Measurements from ENCODE around the gene DND1.
A peak's percentile ranks its signal among the peaks of the same experiment; 100 is the strongest.
"Not testable (repeated sequence)": the region's sequence is repeated elsewhere in the genome, so short reads cannot be mapped to it uniquely, and the experiment has no call there.

The DND1 gene

DNA sequence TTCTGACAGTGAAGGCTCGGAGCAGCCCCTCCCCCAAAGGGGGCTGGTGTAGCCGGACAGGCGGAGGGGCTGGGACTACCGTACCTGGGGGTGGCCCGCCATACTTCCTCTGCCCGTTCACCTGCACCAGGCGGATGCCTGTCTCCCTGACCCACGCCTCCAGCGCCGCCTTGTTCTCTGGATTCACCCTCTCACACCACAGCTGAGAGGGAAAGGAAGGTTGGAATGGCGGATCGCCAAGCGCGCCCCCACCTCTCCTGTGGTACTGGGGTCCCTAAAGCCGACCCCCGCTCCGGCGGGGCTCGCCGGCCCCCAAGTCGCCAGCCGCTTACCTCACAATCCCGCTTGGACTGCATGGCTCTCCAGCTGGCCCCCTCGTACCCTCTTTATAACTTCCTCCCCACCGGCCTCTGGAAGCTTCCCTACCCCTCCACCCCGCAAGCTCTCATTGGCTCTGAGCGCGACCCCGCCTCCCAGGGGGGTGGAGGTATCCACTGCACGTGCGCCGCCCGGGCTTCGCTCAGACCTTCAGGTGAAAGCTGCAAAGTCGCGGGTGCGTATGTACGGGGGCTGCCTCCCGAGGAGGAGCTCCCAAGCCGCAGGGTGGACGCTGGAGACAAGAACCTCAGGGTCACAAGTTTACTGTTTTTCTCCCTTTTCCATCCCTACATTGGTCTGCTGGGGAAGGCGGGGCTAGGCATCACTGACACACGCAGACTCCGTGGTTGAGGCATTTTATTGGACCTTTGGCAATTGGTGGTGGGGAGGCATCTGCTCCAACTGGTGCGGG lies at the start of gene DND1:
TSS of gene DND1 (minus strand) at position 390 of the 790 bp plus-strand sequence. CDS start at position 356, 34 bp downstream.
- no peak for DNase-seq

DNA sequence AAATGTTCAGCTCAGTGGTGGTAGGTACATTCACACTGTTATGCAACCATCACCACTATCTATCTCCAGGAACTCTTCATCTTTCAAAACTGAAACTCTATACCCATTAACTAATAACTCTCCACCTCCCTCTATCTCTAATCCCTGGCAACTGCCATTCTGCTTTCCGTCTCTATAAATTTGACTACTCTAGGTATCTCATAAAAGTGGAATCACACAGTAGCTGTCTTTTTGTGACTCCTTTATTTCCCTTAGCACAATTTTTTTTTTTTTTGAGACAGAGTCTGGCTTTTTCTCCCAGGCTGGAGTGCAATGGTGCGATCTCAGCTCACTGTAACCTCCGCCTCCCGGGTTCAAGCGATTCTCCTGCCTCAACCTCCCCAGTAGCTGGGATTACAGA lies 48.0 kb upstream of the DND1 start:
- not testable (repeated sequence) for DNase-seq

DNA sequence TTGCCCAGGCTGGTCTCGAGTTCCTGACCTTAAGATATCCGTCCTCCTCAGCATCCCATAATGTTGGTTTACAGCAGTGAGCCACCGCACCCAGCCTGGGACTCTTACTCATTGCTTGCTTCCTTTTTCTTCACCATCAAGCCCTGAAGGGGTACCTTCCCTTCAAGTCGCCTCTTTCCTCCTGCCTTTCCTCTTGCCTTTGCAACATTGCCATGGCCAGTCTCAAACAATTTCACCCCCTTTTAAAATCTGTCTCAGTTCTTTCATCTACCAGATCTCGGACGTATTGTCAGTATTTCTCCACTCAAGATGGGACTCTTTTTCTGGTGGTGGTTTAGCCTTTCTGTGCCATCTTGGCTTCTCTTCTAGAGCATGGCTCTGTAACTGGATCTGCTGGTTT lies 47.4 kb upstream of the DND1 start:
- not testable (repeated sequence) for DNase-seq

DNA sequence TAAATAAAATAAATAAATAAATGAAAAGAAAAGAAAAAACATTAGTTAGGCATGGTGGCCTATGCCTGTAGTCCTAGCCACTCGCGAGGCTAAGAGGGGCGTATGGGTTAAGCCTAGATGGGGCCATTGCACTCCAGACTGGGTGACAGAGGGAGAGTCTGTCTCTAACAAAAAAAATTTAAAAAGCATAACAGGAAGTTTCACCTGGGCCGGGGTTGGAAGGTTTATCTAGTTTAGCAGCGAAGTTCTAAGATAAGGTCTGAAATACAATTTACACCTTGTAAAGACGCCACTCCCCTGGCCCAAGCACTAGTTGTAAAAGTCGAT lies 44.9 kb upstream of the DND1 start:
- no peak for DNase-seq

DNA sequence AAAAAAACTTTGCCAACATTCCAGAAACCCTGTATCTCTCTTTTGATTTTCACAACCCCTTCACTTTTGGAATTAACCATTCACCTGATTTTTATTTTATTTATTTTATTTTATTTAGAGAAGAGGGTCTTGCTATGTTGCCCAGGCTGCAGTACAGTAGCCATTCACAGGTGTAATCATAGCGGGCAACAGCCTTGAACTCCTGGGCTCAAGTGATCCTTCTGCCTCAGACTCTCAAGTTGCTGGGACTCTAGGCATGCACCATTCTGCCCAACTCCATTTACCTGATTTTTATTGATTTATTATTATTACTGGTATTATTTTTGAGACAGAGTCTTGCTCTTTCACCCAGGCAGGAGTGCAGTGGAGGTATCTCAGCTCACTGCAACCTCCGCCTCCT lies 42.9 kb upstream of the DND1 start:
- DNase-seq, result not testable (repeated sequence)

DNA sequence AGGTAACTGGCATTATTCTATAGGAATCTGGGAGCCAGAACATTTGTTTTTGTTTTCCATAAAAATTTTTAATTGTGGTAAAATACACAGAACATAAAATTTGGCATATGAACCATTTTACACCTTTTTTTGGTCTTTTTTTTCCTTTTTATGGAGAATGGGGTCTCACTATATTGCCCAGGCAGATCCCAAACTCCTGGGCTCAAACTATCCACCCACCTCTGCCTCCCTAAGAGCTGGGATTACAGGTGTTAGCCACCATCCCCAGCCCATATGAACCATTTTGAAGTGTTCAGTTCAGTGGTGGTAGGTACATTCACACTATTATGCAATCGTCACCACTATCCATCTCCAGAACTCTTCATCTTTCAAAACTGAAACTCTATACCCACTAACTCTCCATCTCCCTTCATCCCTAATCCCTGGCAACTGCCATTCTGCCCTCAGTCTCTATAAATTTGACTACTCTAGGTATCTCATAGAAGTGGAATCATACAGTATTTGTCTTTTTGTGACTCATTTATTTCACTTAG lies 40.3 kb upstream of the DND1 start:
- DNase-seq, result no peak

DNA sequence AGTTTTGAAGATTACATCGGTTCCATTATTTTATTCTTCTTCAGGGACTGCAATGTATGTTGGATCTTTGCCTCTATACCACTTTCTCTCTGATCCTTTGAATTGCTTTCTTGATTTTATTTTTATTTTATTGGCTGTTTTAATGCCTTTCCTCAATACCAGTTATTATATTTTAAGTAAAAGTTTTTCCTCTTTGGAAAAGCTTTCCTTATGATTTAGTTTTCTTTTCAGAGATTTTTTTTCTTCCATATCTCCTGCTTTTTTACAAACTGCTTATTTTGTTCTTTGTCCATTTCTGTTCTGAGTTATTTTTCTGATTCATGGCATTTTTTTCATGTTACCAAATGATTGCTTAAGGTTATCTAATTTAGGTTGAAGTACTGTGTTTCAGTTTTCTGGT lies 38.4 kb upstream of the DND1 start:
- DNase-seq, result no peak

DNA sequence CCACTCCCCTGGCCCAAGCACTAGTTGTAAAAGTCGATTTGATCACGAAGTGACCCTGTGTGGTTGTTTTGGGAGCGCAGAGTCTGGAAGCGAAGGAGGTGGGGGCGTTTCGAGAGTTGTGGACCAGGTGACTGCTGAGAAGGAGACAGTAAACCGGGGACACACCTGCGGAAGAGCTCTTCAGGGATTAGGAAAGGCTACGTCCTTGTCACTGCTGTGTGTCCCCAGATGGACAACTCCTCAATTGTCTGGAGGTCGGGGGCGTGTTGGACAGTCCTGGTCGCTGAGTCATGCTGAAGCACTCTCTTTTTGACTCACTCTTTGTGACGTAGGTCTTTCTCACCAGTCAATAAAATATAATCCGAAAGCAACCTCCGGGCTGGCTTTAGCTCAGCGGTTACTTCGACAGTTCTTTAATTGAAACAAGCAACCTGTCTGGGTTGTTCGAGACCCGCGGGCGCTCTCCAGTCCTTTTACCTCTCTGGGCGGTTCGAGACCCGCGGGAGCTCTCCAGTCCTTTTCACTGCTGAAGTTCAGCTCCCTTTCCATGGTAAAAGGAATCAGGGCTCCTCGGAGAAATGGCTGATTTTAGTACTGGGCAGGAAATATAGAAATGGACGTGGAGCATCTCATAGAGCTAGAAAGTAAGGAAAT lies 37.6 kb upstream of the DND1 start:
- DNase-seq, result peak; percentile 87

DNA sequence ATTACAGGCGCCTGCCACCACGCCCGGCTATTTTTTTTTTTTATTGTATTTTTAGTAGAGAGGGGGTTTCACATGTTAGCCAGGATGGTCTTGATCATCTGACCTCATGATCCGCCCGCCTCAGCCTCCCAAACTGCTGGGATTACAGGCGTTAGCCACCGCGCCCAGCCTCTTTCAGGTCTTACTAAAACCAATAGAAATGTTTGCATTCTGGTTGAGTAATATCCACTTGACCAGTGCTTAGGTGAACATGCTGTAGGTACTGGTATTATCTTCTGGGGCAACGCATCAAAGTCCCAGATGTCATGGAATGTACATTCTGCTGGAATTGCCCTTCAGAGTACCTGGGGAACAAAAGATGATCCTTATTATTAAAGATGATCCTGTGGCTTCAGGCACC lies 35.4 kb upstream of the DND1 start:
- not testable (repeated sequence) for DNase-seq

DNA sequence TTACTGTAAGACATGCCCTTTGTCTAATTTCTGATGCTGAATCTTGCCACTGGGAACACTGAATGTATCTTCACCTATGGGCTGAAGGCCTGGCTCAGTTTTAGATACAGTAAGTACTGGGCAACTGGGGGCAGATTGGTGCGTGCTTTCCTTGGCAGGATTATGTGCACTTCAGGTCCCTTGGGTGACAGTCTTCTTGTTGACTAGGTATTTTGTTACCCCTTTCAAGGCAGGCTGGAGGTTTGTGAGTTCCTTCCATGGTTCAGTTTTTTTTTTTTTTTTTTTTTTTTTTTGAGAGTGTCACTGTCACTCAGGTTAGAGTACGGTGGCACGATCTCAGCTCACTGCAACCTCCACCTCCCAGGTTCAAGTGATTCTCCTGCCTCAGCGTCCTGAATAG lies 34.4 kb upstream of the DND1 start:
- DNase-seq, result no peak

DNA sequence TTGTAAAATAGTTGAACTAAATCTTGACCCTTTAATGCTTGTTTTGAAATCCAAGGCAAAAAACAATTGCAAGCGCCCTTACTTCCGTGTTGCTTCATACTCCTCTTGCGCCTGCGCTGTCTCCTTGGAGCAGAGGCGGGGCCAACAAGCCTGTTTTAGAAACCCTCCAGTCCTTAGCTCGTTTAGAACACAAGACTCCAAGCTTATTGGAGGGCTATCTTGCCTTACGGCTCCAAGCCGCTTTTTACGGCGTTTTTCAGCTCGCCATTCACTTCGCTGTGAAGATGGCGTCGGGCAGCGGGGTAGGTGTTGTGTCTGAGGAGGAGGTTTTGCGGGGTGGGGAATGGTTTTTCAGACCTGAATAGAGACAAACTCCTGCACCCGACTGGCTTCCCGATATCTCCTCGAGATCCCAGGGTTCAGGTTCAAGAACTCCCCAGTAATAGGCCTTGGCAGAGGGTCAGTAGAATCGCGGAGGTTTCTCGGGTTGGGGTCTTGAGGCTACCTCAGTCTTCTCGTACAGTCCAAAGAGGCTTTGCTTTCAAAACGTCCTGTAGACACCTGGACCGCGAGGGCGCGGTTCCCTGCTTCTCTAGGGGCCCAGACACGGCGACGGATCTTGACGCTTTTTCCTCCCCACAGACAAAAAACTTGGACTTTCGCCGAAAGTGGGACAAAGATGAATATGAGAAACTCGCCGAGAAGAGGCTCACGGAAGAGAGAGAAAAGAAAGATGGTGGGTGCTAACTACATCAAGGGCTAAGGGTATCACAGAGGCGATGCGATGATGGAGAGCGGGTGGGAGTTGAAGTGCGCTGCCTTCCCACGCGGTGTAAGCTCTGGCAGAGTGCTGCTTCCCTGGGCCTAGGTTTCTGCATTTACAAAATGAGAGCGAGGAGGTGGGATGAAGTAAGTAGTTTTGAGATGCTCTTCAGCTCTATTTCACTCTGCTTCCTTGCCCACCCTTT lies 27.1 kb upstream of the DND1 start, which contains the start of gene ZMAT2:
TSS of gene ZMAT2 (plus strand) at position 271 of the 968 bp plus-strand sequence. CDS start at position 285, 14 bp downstream.
- DNase-seq, result peak; percentile 96

DNA sequence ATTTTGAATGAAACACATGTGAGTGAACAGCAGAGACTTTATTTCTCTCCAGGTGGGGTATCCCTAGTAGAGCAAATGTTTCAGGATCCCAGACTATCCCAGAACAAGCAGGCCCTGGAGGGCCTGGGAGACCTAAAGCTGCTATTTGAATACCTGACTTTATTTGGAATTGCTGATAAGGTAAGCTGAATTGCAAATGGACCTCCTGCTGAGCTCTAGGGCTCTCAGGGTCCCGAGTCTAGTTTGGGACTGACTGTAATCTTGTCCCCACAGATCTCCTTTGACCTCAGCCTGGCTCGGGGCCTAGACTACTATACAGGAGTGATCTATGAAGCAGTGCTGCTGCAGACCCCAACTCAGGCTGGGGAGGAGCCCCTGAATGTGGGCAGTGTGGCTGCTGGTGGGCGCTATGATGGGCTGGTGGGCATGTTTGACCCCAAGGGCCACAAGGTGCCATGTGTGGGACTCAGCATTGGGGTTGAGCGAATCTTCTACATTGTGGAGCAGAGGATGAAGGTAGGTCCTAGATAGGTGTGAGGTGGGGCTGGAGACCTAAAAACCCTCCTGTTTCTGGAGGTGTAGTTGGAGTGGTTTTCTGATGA lies 23.6 kb upstream of the DND1 start:
- no peak for DNase-seq

DNA sequence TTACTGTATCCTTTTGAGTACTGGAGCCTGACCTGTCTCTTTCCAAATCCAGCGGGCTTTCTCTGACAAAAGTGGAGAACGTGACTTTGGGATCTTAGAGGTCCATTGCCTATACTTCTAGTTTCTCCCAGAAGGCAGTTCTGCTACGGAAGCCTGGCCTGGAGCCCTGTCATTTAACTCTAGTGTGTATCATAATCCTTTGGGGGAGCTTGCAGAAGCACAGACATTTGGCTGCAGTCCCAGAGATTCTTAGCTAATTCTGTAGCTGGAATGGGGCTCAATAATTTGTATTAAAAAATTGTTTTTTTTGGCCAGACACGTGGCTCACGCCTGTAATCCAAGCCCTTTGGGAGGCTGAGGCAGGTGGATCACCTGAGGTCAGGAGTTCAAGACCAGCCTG lies 20.9 kb upstream of the DND1 start:
- no peak for DNase-seq

DNA sequence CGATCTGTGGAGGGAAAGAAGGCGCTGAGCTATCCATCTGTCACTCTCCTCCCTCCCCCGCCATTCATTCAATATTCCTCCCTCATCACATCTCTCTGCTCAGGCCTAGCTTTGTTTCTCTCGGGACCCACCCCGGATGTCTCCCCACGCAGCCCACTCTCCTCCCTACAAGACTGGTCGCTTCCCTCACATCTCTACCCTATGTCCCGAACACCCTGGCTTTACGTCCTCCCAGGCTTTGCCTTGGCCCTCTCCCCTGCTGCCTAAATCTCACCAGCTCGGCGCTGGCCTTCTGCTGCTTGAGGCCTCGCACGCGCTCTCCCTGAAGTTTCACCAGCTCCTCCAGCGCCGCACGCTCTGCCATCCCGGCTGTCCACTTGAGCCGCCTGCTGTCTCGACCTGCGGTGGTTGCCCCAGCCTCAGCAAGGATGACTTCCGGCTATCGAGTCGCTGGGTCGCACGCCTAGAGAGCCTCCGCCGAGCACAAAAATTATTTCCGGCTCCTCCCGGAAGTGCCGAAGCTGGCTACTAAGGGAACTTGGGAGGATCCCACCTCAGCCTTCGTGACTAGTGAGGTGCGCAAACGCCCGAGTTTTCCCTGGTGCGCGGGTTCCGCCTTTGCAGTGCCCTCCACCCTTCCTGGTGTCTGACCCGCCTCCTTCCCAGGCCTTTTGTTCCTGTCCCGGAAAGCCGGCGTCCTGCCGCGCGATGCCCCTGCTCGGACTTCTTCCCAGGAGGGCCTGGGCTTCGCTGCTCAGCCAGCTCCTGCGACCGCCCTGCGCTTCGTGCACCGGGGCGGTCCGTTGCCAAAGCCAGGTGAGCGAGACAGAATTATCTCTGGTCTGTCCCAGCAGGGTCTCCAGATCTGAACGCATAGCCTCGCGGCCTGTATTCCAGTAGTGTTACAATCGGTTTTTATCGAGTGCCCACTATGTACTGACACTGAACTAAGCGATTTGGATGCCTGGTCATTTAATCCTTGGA lies 17.9 kb upstream of the DND1 start, which contains the start of the genes HARS1 and HARS2:
TSS of gene HARS1 (minus strand) at position 430 of the 984 bp plus-strand sequence. CDS start at position 364, 66 bp downstream.
TSS of gene HARS2 (plus strand) at position 515 of the 984 bp plus-strand sequence. CDS start at position 709, 194 bp downstream.
- DNase-seq, result peak; percentile 86

DNA sequence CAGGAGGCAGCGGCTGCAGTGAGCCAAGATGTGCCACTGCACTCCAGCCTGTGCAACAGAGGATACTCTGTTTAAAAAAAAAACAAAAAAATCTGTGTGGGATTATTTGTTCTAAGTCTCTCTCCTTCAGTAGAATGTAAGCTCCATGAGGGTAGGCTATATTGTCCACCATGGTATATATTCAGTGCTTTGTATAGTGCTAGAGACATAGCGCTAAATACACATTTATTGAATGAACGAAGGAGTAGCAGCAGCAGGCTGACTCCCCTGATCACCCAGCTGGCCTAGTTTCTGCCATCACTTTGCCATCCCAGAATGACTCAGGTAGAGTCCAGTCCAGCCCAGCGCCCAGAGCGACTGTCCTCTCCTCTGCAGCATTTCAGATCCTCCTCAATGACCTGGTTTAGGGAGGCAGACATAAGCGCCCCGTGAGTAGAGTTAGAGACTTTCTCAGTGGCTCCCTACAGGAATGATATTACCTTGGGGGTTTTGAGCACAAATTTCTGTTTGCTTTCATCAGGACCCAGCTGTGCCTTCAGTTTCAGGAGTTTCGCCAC lies 17.1 kb upstream of the DND1 start:
- no peak for DNase-seq

DNA sequence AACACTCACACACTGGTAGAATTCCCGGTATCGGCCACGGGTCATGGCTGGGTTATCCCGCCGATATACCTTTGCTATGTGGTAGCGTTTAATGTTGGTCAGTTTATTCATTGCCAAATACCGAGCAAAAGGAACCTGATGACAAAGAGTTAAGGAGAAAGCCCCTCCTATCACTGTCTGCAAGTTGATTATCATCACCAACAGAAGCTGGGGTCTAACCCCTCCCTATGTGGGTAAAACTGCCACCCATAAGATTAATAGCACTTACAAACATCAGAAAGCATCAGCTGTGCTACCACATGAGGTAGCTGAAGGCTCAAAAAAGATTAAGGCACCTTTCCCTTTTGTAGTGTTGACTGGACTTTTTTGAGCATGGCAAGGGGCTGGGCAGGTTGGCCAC lies 5.6 kb upstream of the DND1 start:
- no peak for DNase-seq

DNA sequence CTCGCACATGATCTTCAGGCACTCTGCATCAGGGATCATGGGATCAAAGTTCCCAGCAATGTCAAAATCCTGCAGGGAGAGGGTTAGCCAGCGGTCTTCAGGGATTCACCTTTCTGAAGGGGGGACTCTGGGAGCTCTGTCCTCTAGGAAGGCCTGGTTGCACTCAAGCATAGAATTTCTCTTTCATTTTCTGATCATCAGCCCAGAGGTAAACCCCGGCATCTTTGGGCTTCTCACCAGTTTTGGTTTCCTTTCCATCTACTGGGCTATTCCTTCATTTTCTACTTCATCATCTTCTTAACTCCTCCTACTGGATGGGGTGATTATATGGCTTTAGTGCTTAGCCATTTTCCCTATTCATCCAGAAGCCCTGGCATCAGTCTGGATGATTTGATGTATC lies 4.6 kb upstream of the DND1 start:
- no peak for DNase-seq

DNA sequence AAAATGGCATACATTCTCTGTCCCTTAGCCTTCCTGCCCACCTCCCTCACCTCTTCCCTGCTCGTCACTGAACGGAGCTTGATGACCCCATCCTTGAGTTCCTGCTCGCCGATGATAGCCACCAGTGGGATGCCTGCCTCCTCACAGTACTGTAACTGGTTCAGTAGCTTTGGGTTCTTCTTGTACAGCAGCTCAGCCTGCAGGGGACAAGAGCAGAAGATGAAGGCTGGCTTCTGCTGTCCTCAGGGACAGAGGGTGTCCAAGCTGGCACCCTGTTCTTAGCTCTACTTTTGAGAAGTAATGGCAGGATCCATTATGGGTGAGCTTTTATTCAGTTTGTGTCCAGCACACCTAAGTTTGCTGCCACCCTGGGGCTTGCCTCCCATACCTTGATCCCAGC lies 1.3 kb upstream of the DND1 start:
- DNase-seq, result no peak

DNA sequence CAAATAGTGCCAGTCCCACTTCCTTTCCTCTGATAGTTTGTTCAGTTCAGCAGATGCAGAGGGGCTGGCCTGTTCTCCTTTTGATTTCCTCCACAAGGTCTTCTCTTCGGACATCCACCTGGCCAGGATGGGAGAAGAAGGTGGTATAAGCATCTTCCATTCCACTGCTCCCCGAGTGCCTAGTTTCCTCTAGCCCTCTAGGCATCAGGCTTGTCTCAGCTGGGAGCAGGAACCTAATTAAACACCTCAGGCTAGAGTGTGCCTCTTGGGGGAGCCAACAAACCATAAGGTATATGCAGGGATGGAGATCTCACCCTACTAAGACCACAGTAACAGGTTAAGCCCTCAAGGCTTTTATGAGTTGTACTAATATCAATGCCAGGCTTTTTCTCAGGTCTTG lies 835 bp upstream of the DND1 start:
- no peak for DNase-seq

DNA sequence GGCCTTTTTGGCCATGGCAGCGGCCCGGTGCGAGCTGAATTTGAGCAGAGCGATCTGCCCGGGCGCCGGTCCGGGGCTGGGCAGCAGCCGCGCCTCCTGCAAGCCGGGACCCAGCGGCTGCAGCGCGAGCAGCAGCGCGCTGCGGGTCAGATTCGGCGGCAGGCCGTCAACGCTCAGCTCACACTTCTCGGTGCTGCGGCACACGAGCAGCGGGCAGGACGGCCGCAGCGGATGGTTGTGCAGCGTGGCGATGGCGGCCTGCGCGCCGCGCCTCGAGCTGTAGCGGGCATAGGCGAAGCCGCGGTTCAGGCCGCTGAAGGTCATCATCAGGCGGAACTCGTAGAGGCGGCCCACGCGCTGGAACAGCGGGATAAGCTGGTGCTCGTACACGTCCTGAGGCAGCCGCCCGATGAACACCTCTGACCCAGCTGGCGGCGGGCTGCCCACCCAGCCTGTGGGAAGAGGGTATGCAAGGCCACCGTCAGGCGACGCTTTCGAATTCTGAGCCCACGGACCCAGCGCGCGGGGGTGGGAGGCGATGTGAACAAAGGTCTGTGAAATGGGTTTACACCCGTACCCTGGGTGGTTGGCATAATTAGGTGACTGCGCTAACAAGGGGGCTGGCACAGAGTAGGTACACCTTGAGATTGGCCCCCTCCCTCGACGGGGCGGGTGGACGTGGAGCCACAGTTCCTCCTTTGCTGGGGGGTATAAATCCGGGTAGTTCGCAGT lies 755 bp downstream of the DND1 start:
- no peak for DNase-seq
